Mesendoderm (in vitro differentiated cells): Measurements from ENCODE around the gene GBF1.
"Not testable (repeated sequence)": the region's sequence is repeated elsewhere in the genome, so short reads cannot be mapped to it uniquely, and the experiment has no call there.

ENCODE experiments used
- DNase-seq: peaks from one replicate; pipeline ENCODE4 v3.0.0; 2013
- H2AK5ac ChIP-seq: 2 replicates; pipeline ENCODE4 v1.6.1; 2013; ENCODE audit warnings: low read length, inconsistent platforms
- H2BK120ac ChIP-seq: 2 replicates; pipeline ENCODE4 v1.6.1; 2013; ENCODE audit warnings: low read depth, mild to moderate bottlenecking, low read length, moderate library complexity, mixed read lengths
- H2BK15ac ChIP-seq: replicated peaks from 2 replicates; pipeline ENCODE4 v1.6.1; 2013; ENCODE audit warnings: low read depth, mild to moderate bottlenecking, moderate library complexity
- H2BK5ac ChIP-seq: 2 replicates; pipeline ENCODE4 v1.6.1; 2013; ENCODE audit warnings: low read length, inconsistent platforms
- H3K18ac ChIP-seq: 2 replicates; pipeline ENCODE4 v1.6.1; 2013; ENCODE audit warnings: mild to moderate bottlenecking, low read length, mixed read lengths
- H3K23ac ChIP-seq: one replicate; pipeline ENCODE4 v1.6.1; 2013; ENCODE audit warnings: low read length
- H3K27ac ChIP-seq: 2 replicates; pipeline ENCODE4 v1.5.1; 2013; ENCODE audit warnings: low read depth, mild to moderate bottlenecking, inconsistent platforms, low read length, moderate library complexity
- H3K27me3 ChIP-seq: 2 replicates; pipeline ENCODE4 v1.6.1; 2013; ENCODE audit warnings: low read length, control low read depth, mild to moderate bottlenecking, inconsistent platforms; ENCODE audit not compliant: insufficient read depth, poor library complexity
- H3K36me3 ChIP-seq: 2 replicates; pipeline ENCODE4 v1.6.1; 2013; ENCODE audit warnings: low read length, inconsistent platforms; ENCODE audit not compliant: control insufficient read depth, insufficient read depth
- H3K4ac ChIP-seq: one replicate; pipeline ENCODE4 v1.6.1; 2013; ENCODE audit warnings: low read depth, mild to moderate bottlenecking, low read length, moderate library complexity
- H3K4me1 ChIP-seq: 2 replicates; pipeline ENCODE4 v1.6.1; 2013; ENCODE audit warnings: low read depth, low read length, inconsistent platforms; ENCODE audit not compliant: control insufficient read depth
- H3K4me2 ChIP-seq: 2 replicates; pipeline ENCODE4 v1.6.1; 2013; ENCODE audit warnings: low read length
- H3K4me3 ChIP-seq: 2 replicates; pipeline ENCODE4 v1.5.1; 2013; ENCODE audit warnings: mild to moderate bottlenecking, low read length
- H3K56ac ChIP-seq: one replicate; pipeline ENCODE4 v1.6.1; 2013; ENCODE audit warnings: low read length
- H3K79me1 ChIP-seq: 2 replicates; pipeline ENCODE4 v1.6.1; 2013; ENCODE audit warnings: low read length, inconsistent platforms
- H3K79me2 ChIP-seq: 2 replicates; pipeline ENCODE4 v1.6.1; 2013; ENCODE audit warnings: mild to moderate bottlenecking, low read length; ENCODE audit not compliant: control insufficient read depth, insufficient read depth
- H3K9ac ChIP-seq: 2 replicates; pipeline ENCODE4 v1.6.1; 2013; ENCODE audit warnings: low read length, inconsistent platforms
- H4K5ac ChIP-seq: one replicate; pipeline ENCODE4 v1.6.1; 2013; ENCODE audit warnings: low read length
- H4K8ac ChIP-seq: one replicate; pipeline ENCODE4 v1.6.1; 2013; ENCODE audit warnings: low read depth, mild to moderate bottlenecking, control low read depth, low read length, moderate library complexity
- WGBS: extraction: QIAGEN DNeasy Blood & Tissue Kit; methylation state at CpG from one replicate; pipeline ENCODE4 v1.1.7; 2013; ENCODE audit warnings: low lambda C conversion rate, missing lambda C conversion rate; ENCODE audit not compliant: insufficient coverage; ENCODE audit errors: extremely low coverage; 5-methylcytosine and 5-hydroxymethylcytosine counted together

Gene GBF1

DNA sequence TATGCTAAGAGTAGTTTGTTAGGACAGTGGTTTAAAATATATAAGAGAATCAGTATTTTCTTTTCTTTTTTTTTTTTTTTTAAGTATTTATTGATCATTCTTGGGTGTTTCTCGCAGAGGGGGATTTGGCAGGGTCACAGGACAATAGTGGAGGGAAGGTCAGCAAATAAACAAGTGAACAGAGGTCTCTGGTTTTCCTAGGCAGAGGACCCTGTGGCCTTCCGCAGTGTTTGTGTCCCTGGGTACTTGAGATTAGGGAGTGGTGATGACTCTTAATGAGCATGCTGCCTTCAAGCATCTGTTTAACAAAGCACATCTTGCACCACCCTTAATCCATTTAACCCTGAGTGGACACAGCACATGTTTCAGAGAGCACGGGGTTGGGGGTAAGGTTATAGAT lies 55.6 kb downstream of the GBF1 start:
- H2BK5ac ChIP-seq, H3K79me1 ChIP-seq, H3K4me1 ChIP-seq, DNase-seq, H3K27ac ChIP-seq, H3K36me3 ChIP-seq, H3K9ac ChIP-seq, H2BK15ac ChIP-seq, H3K56ac ChIP-seq, H3K4me3 ChIP-seq, H4K5ac ChIP-seq, H2AK5ac ChIP-seq, H2BK120ac ChIP-seq, H3K18ac ChIP-seq, H3K4ac ChIP-seq, H3K27me3 ChIP-seq, H3K23ac ChIP-seq, H3K79me2 ChIP-seq, H3K4me2 ChIP-seq, H4K8ac ChIP-seq: not testable (repeated sequence)
- WGBS, result no CpG with 5 or more reads among the region's 3 CpGs

DNA sequence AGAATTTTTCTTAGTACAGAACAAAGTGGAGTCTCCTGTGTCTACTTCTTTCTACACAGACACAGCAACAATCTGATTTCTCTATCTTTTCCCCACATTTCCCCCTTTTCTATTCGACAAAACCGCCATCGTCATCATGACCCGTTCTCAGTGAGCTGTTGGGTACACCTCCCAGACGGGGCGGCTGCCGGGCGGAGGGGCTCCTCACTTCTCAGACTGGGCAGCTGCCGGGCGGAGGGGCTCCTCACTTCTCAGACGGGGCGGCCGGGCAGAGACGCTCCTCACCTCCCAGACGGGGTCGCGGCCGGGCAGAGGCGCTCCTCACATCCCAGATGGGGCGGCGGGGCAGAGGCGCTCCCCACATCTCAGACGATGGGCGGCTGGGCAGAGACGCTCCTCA lies 56.0 kb downstream of the GBF1 start:
- not testable (repeated sequence) for H3K56ac ChIP-seq, H3K79me2 ChIP-seq, H3K36me3 ChIP-seq, H3K18ac ChIP-seq, H3K4me1 ChIP-seq, H3K23ac ChIP-seq, H4K8ac ChIP-seq, H3K27me3 ChIP-seq, H3K27ac ChIP-seq, H2BK120ac ChIP-seq, H2AK5ac ChIP-seq, H3K4me2 ChIP-seq, H2BK5ac ChIP-seq, H3K4ac ChIP-seq, H3K9ac ChIP-seq, H3K79me1 ChIP-seq, H3K4me3 ChIP-seq, H4K5ac ChIP-seq, H2BK15ac ChIP-seq, DNase-seq
- WGBS, result no CpG with 5 or more reads among the region's 25 CpGs

DNA sequence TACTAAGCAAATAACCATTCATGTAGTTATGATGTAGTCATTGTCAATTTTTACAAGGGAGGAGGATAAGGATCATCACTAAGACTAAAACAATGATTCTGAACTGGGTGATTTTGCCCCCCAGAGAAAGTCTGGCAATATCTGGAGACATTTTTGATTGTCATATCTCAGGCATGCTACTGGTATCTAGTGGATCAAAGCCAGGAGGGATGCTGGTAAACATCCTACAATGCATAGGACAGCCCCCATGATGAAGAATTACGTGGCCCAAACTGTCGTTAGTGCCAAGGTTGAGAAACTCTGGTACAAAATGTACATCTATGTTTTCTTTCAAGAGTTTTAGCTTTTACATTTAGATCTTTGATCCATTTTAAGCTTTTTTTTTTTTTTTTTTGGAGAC lies 57.3 kb downstream of the GBF1 start:
- H2BK5ac ChIP-seq, result no peak overlapping the region
- H2BK120ac ChIP-seq, result no peak overlapping the region
- no peaks in the 10 kb centered on the region for H3K4me1 ChIP-seq
- no peaks in the 10 kb centered on the region for H3K79me2 ChIP-seq
- no peak overlapping the region for H3K56ac ChIP-seq
- no peak overlapping the region for H3K23ac ChIP-seq
- H3K4me3 ChIP-seq, result no peak overlapping the region
- H3K36me3 ChIP-seq, result no peaks in the 10 kb centered on the region
- no CpG with 5 or more reads among the region's 2 CpGs for WGBS
- DNase-seq, result no peak
- no peak overlapping the region for H3K9ac ChIP-seq
- no peaks in the 10 kb centered on the region for H3K27me3 ChIP-seq
- H3K4ac ChIP-seq, result no peak overlapping the region
- H3K79me1 ChIP-seq, result no peaks in the 10 kb centered on the region
- H4K5ac ChIP-seq, result no peak overlapping the region
- H3K18ac ChIP-seq, result no peak overlapping the region
- H2AK5ac ChIP-seq, result no peak overlapping the region
- no peak overlapping the region for H3K4me2 ChIP-seq
- no peak overlapping the region for H4K8ac ChIP-seq
- H3K27ac ChIP-seq, result no peak overlapping the region
- H2BK15ac ChIP-seq, result no peak overlapping the region

DNA sequence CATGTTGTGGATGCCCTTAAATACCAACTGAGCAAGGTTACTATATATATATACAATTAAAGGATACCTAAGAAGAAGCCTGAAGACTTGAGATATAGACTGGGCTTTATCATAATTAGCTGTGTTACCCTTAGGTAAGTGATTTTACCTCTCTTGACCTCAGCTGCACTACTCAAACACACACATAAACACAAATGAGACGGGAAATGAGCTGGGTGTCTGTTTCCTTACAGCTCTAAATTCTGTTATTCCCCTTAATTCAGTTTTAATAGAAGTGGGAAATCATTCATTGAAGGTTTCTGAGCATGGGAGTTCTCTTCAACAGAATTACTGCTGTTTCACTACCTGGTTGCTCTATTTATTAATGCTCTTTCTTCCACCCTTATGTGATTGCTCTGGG lies 60.7 kb downstream of the GBF1 start:
- Histone ChIP-seq H3K4me2 (no peak overlapping the region), H3K23ac (no peak overlapping the region), H2AK5ac (no peak overlapping the region), H3K56ac (no peak overlapping the region), H3K27me3 (no peaks in the 10 kb centered on the region), H2BK120ac (no peak overlapping the region), H3K4ac (no peak overlapping the region), H3K79me2 (no peaks in the 10 kb centered on the region), H2BK5ac (no peak overlapping the region), H2BK15ac (no peak overlapping the region), H3K27ac (no peak overlapping the region), H3K36me3 (no peaks in the 10 kb centered on the region), H4K5ac (no peak overlapping the region), H4K8ac (no peak overlapping the region), H3K4me1 (no peaks in the 10 kb centered on the region), H3K4me3 (no peak overlapping the region), H3K79me1 (peaks cover 3% of the 10 kb centered on the region), H3K9ac (no peak overlapping the region), H3K18ac (no peak overlapping the region)
- DNase-seq, result no peak
- no CpG with 5 or more reads among the region's 1 CpG for WGBS

DNA sequence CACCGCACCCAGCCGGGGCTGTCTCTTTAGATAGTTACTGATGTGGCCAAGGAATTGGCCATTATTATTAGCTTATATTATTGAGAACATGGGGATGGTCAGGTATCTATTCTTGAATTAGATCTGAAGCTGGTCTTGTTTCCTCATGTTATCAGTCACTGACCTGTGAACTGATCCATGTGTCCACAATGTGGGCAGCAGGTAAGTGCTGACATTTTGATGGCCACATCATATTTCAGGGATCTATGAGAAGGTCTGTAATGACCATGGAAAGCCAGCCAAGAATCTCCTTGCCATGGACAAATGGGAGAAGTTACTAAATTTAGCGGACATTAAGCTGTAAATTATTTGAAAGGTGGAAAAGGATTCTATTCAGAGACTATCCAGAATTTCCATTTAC lies 61.4 kb downstream of the GBF1 start:
- Histone ChIP-seq H4K5ac (no peak overlapping the region), H3K9ac (no peak overlapping the region), H2BK15ac (no peak overlapping the region), H2BK5ac (no peak overlapping the region), H3K27me3 (no peaks in the 10 kb centered on the region), H3K56ac (no peak overlapping the region), H3K36me3 (no peaks in the 10 kb centered on the region), H3K4me3 (no peak overlapping the region), H3K79me2 (no peaks in the 10 kb centered on the region), H2BK120ac (no peak overlapping the region), H4K8ac (no peak overlapping the region), H3K4me2 (no peak overlapping the region), H3K23ac (no peak overlapping the region), H3K18ac (no peak overlapping the region), H3K4me1 (no peaks in the 10 kb centered on the region), H3K27ac (no peak overlapping the region), H3K79me1 (peaks cover 5% of the 10 kb centered on the region), H3K4ac (no peak overlapping the region), H2AK5ac (no peak overlapping the region)
- DNase-seq, result no peak
- no CpG with 5 or more reads among the region's 3 CpGs for WGBS

DNA sequence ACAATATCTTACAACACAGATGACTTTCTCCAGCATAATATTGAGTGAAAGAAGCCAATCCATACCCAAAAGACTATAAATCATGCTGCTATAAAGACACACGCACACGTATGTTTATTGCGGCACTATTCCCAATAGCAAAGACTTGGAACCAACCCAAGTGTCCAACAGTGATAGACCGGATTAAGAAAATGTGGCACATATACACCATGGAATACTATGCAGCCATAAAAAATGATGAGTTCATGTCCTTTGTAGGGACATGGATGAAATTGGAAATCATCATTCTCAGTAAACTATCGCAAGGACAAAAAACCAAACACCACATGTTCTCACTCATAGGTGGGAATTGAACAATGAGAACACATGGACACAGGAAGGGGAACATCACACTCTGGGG lies 63.0 kb downstream of the GBF1 start:
- not testable (repeated sequence) for H3K79me1 ChIP-seq, H2BK15ac ChIP-seq, H3K79me2 ChIP-seq, H3K56ac ChIP-seq, H3K23ac ChIP-seq, H3K27ac ChIP-seq, H4K5ac ChIP-seq, H3K9ac ChIP-seq, H2BK5ac ChIP-seq, DNase-seq, H4K8ac ChIP-seq, H2AK5ac ChIP-seq, H3K4ac ChIP-seq, H3K4me2 ChIP-seq, H3K18ac ChIP-seq, H2BK120ac ChIP-seq, H3K27me3 ChIP-seq, H3K4me1 ChIP-seq, H3K4me3 ChIP-seq, H3K36me3 ChIP-seq
- no CpG with 5 or more reads among the region's 5 CpGs for WGBS
